Neural cell (in vitro differentiated cells): ENCODE results near the gene ACYP1.

Experiments used
- CTCF ChIP-seq: fragments of 450-650 bp; IDR thresholded peaks from 2 replicates; pipeline ENCODE4 v1.5.1; 2014; ENCODE audit warnings: antibody characterized with exemption, mild to moderate bottlenecking, moderate library complexity; ENCODE audit not compliant: poor library complexity, severe bottlenecking
- EP300 ChIP-seq: fragments of 450-650 bp; conservative IDR thresholded peaks from 2 replicates; pipeline ENCODE4 v1.6.1; 2014; ENCODE audit warnings: antibody characterized with exemption, mild to moderate bottlenecking, moderate library complexity; ENCODE audit not compliant: poor library complexity, severe bottlenecking
- MXI1 ChIP-seq: fragments of 450-650 bp; conservative IDR thresholded peaks from 2 replicates; pipeline ENCODE4 v1.6.1; 2014; ENCODE audit warnings: antibody characterized with exemption, mild to moderate bottlenecking; ENCODE audit not compliant: poor library complexity, severe bottlenecking
- REST ChIP-seq: IDR thresholded peaks from 2 replicates; pipeline ENCODE4 v1.6.1; 2012; ENCODE audit warnings: borderline replicate concordance

DNA sequence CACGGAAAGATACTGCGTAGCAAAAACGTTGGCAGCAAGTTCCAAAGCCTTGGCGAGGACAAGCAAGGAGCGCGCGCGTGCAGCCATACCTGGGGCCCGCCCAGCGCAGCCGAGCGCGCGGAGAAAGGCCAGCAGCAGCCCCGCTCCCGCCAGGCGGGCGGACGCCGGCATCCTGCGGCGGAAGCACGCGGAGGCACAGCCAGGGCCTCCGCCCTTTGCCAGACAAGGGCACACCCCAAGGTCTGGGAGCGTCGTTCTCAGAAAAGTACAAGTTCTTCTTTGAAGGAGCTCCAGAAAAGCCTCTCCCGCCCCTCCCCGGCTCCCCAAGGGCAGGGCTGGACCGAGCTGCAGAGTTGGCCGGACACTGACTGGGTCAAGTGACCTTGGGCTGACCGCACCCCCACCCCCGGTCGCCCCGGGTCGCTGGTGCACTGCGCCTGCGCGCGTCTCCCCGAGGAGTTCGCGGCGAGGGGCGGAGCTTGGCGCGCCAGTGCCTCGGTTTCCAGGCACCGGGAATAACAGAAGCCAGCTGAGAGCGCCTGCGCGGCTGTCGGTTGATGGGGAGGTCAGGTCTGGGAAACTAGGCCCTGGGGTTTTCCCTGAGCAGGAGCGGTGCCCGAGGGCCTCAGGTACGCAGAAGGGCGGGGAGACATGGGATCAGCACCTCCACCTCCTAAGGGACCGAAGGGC lies 5.4 kb upstream of the ACYP1 start, which contains the start of gene ZC2HC1C:
- no peak for TF ChIP-seq REST
- TF ChIP-seq CTCF, result no peak
- no peak for TF ChIP-seq EP300
- TF ChIP-seq MXI1, result peak; percentile 63
